HEK293T (cell line): Measurements from ENCODE around the gene ATP6V0C.
A peak's percentile ranks its signal among the peaks of the same experiment; 100 is the strongest.

Source experiments
- CTCF ChIA-PET: fragments of 350-600 bp; formaldehyde crosslinking; extraction: SDS; loops from one replicate; lab custom pipeline; 2021; ENCODE audit warnings: antibody characterized with exemption, inconsistent platforms; lab: Yijun Ruan, JAX
- POLR2A ChIA-PET: fragments of 350-600 bp; formaldehyde crosslinking; extraction: SDS; loops from one replicate; lab custom pipeline; 2020; ENCODE audit warnings: antibody characterized with exemption, inconsistent platforms; lab: Yijun Ruan, JAX
- DNase-seq: peaks from one replicate; pipeline ENCODE4 v3.0.0; 2012; ENCODE audit warnings: mixed read lengths; ENCODE audit errors: extremely low spot score
- ARNT ChIP-seq: fragments of 450-650 bp; IDR thresholded peaks from 2 replicates; pipeline ENCODE4 v1.6.1; 2017; ENCODE audit warnings: mild to moderate bottlenecking
- BHLHE40 ChIP-seq: fragments of 450-650 bp; IDR thresholded peaks from 2 replicates; pipeline ENCODE4 v1.6.1; 2016; ENCODE audit warnings: mild to moderate bottlenecking, moderate library complexity, borderline replicate concordance
- CTBP1 ChIP-seq: fragments of 450-650 bp; IDR thresholded peaks from 2 replicates; pipeline ENCODE4 v1.6.1; 2016; ENCODE audit warnings: borderline replicate concordance
- ELF4 ChIP-seq: fragments of 450-650 bp; IDR thresholded peaks from 2 replicates; pipeline ENCODE4 v1.6.1; 2017; ENCODE audit warnings: antibody characterized with exemption
- FOXA1 ChIP-seq: fragments of 450-650 bp; IDR thresholded peaks from 2 replicates; pipeline ENCODE4 v1.6.1; 2016; ENCODE audit warnings: mild to moderate bottlenecking
- FOXK2 ChIP-seq: fragments of 450-650 bp; IDR thresholded peaks from 2 replicates; pipeline ENCODE4 v1.6.1; 2016; ENCODE audit warnings: mild to moderate bottlenecking
- FOXM1 ChIP-seq: fragments of 450-650 bp; IDR thresholded peaks from 2 replicates; pipeline ENCODE4 v1.6.1; 2017; ENCODE audit warnings: mild to moderate bottlenecking, borderline replicate concordance
- HDGF ChIP-seq: fragments of 450-650 bp; IDR thresholded peaks from 2 replicates; pipeline ENCODE4 v1.6.1; 2017; ENCODE audit warnings: antibody characterized with exemption, borderline replicate concordance
- L3MBTL2 ChIP-seq: fragments of 450-650 bp; conservative IDR thresholded peaks from 2 replicates; pipeline ENCODE4 v1.6.1; 2016; ENCODE audit warnings: mild to moderate bottlenecking
- LEF1 ChIP-seq: fragments of 450-650 bp; IDR thresholded peaks from 2 replicates; pipeline ENCODE4 v1.6.1; 2017; ENCODE audit warnings: mild to moderate bottlenecking, borderline replicate concordance
- NFRKB ChIP-seq: fragments of 450-650 bp; IDR thresholded peaks from 2 replicates; pipeline ENCODE4 v1.6.1; 2016; ENCODE audit warnings: mild to moderate bottlenecking, moderate library complexity
- PKNOX1 ChIP-seq: fragments of 450-650 bp; IDR thresholded peaks from 2 replicates; pipeline ENCODE4 v1.6.1; 2016
- SP1 ChIP-seq: fragments of 450-650 bp; IDR thresholded peaks from 2 replicates; pipeline ENCODE4 v1.6.1; 2017
- SUZ12 ChIP-seq: fragments of 450-650 bp; IDR thresholded peaks from 2 replicates; pipeline ENCODE4 v1.6.1; 2016; ENCODE audit warnings: mild to moderate bottlenecking
- TARDBP ChIP-seq: fragments of 450-650 bp; IDR thresholded peaks from 2 replicates; pipeline ENCODE4 v1.6.1; 2016
- ZNF384 ChIP-seq: fragments of 450-650 bp; IDR thresholded peaks from 2 replicates; pipeline ENCODE4 v1.6.1; 2016

Gene ATP6V0C

DNA sequence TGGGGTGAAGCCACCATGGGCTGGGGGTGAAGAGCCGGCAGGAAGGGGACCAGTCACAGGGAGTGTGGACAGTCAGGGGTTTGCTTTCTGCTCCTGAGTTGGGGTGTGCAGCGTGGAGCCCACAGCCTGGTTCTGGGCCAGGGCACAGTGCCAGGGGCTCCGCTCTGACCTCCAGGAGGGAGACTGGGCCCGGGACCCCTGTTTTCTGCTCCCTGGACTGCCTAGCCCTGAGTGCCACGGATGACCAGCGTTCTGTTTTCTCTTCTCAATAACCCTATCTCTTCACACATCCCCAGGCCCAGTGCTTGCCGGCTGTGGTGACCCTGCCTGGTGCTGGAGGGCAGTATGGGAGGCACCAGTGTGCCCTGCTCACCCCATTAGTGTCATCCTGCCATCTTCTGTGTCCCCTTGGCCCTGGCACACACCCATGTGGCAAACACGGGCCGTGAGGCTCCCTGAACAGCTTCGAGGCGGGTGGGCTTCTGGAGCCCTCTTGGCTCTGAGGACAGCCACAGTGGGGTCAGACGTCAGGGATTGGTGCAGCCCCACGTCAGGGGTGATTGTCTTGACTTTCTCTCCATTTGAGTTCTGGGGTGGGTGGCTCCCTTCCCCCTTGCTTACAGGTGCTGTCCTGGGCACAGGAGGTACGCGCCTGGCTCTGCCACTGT, 16.3 kb downstream of the ATP6V0C start:
- ChIA-PET POLR2A (interaction anchor here (1.7 kb wide), 1 partner anchor 12 kb away, joined by 4 read pairs; no protein-coding TSS in a partner anchor), CTCF (no interaction called here)
- no peak for DNase-seq
- TF ChIP-seq CTBP1 (no peak), ELF4 (no peak), L3MBTL2 (no peak), SUZ12 (no peak), ARNT (no peak), FOXM1 (no peak), TARDBP (no peak), HDGF (no peak), PKNOX1 (no peak), FOXK2 (no peak), BHLHE40 (no peak), LEF1 (no peak), SP1 (no peak), ZNF384 (no peak), FOXA1 (no peak), NFRKB (no peak)

- DNase-seq, result no peak
- TF ChIP-seq SUZ12 (no peak), FOXA1 (no peak), SP1 (no peak), HDGF (no peak), FOXK2 (no peak), CTBP1 (no peak), FOXM1 (no peak), L3MBTL2 (no peak), TARDBP (no peak), ELF4 (no peak), PKNOX1 (no peak), ARNT (no peak), NFRKB (no peak), BHLHE40 (no peak), ZNF384 (no peak), LEF1 (no peak)
- POLR2A ChIA-PET, result interaction anchor here (0.6 to 1.7 kb wide), 5 partner anchors 9 to 28 kb away, joined by 3 to 8 read pairs (median 3); partner anchors contain the start of gene AMDHD2
- CTCF ChIA-PET, result no interaction called here
Measured at GRCh38 chr16:2530629-2531318, 17.0 kb downstream of the ATP6V0C start.

- TF ChIP-seq NFRKB (no peak), L3MBTL2 (no peak), SP1 (no peak), FOXM1 (no peak), FOXK2 (no peak), PKNOX1 (no peak), LEF1 (no peak), ARNT (no peak), CTBP1 (no peak), ELF4 (no peak), BHLHE40 (no peak), TARDBP (no peak), HDGF (no peak), SUZ12 (no peak), ZNF384 (no peak), FOXA1 (no peak)
- no peak for DNase-seq
- POLR2A ChIA-PET, result interaction anchor here (0.6 to 1.7 kb wide), 5 partner anchors 9 to 29 kb away, joined by 3 to 8 read pairs (median 3); partner anchors contain the start of gene AMDHD2
Measured at GRCh38 chr16:2531371-2531695, 17.6 kb downstream of the ATP6V0C start, which contains the start of gene CEMP1. CEMP1 (minus strand) TSS chr16:2531408; CDS start chr16:2531073, 335 bp downstream.

GRCh38 chr16:2531696-2532493, 18.1 kb downstream of the ATP6V0C start:
- CTCF ChIA-PET, result no interaction called here
- DNase-seq, result peak; percentile 93
- TF ChIP-seq ELF4, result no peak
- TF ChIP-seq HDGF, result 0 out of 2 replicates have a peak, but pooled peaks have one; percentile 79
- no peak for TF ChIP-seq FOXM1
- no peak for TF ChIP-seq BHLHE40
- no peak for TF ChIP-seq CTBP1
- TF ChIP-seq FOXK2, result no peak
- TF ChIP-seq TARDBP, result no peak
- peak; percentile 73 for TF ChIP-seq L3MBTL2
- POLR2A ChIA-PET, result interaction anchor here (0.7 to 1.7 kb wide), 8 partner anchors 10 to 72 kb away, joined by 3 to 8 read pairs (median 4); partner anchors contain the start of genes AMDHD2 and TEDC2

More at GRCh38 chr16:2531371-2531695, 17.6 kb downstream of the ATP6V0C start, which contains the start of gene CEMP1:
- CTCF ChIA-PET, result no interaction called here

DNA sequence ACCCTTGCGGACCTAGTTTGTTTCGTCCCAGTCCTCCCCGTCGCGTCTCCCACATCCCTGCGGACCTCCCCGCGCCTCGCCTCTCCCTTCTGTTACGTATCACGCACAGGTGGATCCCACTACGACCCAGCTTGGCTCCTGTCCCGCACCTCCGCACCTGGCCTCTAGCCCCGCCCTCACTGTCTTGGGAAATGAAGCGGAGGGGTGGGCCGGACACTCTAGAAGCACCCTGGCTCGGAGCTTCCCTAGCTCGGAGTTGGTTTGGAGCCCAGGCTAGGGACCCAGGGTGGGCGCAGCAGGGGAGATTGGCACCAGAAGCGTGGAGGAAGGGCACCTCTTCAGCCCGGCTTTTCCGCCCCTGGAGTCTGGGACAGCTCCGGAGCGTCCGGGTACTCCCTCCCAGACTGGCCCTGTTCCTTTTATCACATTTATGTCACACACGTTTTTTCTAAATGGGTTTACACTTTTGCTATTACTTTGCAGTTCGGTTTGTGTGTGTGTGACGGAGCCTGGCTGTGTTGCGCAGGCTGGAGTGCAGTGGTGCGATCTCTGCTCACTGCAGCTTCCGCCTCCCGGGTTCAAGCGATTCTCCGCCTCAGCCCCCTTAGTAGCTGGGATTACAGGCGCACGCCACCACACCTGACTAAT, 18.9 kb downstream of the ATP6V0C start:
- TF ChIP-seq TARDBP (no peak), L3MBTL2 (0 out of 2 replicates have a peak, but pooled peaks have one; percentile 17)
- POLR2A ChIA-PET, result interaction anchor here (0.7 to 1.3 kb wide), 5 partner anchors 12 to 73 kb away, joined by 3 to 6 read pairs (median 3); partner anchors contain the start of genes AMDHD2 and TEDC2
- CTCF ChIA-PET, result no interaction called here
- DNase-seq, result no peak
